MCF 10A (cell line): ENCODE data around the gene KRT10. TPM values are rescaled to one million over a fixed set of nuclear protein-coding genes. Genes with fewer than 3 reads are reported as not detected.

Source experiments
- BruUV-seq: library from RNA; stranded (reverse); fragments of 400-500 nt; replicated peaks from 2 replicates; lab custom pipeline; 2021; lab: Mats Ljungman, UMichigan
- CTCF ChIA-PET: fragments of 300-600 bp; sonication (Branson Sonifier 250); formaldehyde crosslinking; extraction: SDS; loops from one replicate; lab custom pipeline; 2021; ENCODE audit warnings: antibody characterized with exemption, inconsistent platforms; lab: Yijun Ruan, JAX
- POLR2A ChIA-PET: fragments of 300-600, 350-650 bp; sonication (Branson Sonifier 250); formaldehyde crosslinking; extraction: SDS; loops from one replicate; lab custom pipeline; 2020; ENCODE audit warnings: antibody characterized with exemption, inconsistent platforms; lab: Yijun Ruan, JAX
- DNase-seq: peaks from one replicate; pipeline ENCODE4 v3.0.0-alpha.2; 2018; ENCODE audit not compliant: unreplicated experiment
- H3K27ac Mint-ChIP-seq: one replicate; pipeline ENCODE4 v1.8.0; 2022; ENCODE audit warnings: mild to moderate bottlenecking, low read depth, mixed read lengths; ENCODE audit not compliant: unreplicated experiment
- H3K27me3 Mint-ChIP-seq: one replicate; pipeline ENCODE4 v1.8.0; 2022; ENCODE audit warnings: mixed read lengths; ENCODE audit not compliant: insufficient read depth, unreplicated experiment
- H3K36me3 Mint-ChIP-seq: one replicate; pipeline ENCODE4 v1.8.0; 2022; ENCODE audit warnings: mild to moderate bottlenecking, moderate library complexity, mixed read lengths; ENCODE audit not compliant: insufficient read depth, unreplicated experiment
- H3K4me1 Mint-ChIP-seq: one replicate; pipeline ENCODE4 v1.8.0; 2022; ENCODE audit warnings: mixed read lengths; ENCODE audit not compliant: insufficient read depth, unreplicated experiment
- H3K4me3 Mint-ChIP-seq: one replicate; pipeline ENCODE4 v1.8.0; 2022; ENCODE audit warnings: mild to moderate bottlenecking, moderate library complexity, mixed read lengths; ENCODE audit not compliant: unreplicated experiment
- H3K9me3 Mint-ChIP-seq: one replicate; pipeline ENCODE4 v1.8.0; 2022; ENCODE audit warnings: mixed read lengths; ENCODE audit not compliant: unreplicated experiment
- CTCF ChIP-seq: fragments of 200-600 bp; IDR thresholded peaks from one replicate; pipeline ENCODE4 v1.8.0; 2022; ENCODE audit warnings: antibody characterized with exemption, mild to moderate bottlenecking; ENCODE audit not compliant: unreplicated experiment
- intact Hi-C: fragments of 100-400 bp; cut with micrococcal nuclease; formaldehyde crosslinking; loops from 2 replicates; pipeline ENCODE4 v1.14.1; 2022
- total RNA-seq: library from RNA; stranded (reverse); gene quantifications from 2 replicates; pipeline ENCODE4 v1.2.3, GENCODE V29; 2022

Gene KRT10
- total RNA-seq, 1 experiment from 2014 or later, result 95.5 TPM

- CTCF ChIA-PET, result interaction anchor here (0.9 to 1.1 kb wide), 2 partner anchors 830 to 863 kb away, joined by 3 to 4 read pairs; no protein-coding TSS in a partner anchor
- no peak for TF ChIP-seq CTCF
Measured at GRCh38 chr17:40832840-40833239, 10.4 kb upstream of the KRT10 start.

GRCh38 chr17:40830085-40830776 lies 7.8 kb upstream of the KRT10 start:
- Mint-ChIP-seq H3K36me3 (peaks cover 13% of the 10 kb centered on the region), H3K4me1 (peaks cover 41% of the 10 kb centered on the region), H3K9me3 (peaks cover 5% of the 10 kb centered on the region), H3K27me3 (no peaks in the 10 kb centered on the region), H3K27ac (peak overlapping the region; percentile 94), H3K4me3 (no peak overlapping the region)
- CTCF ChIA-PET, result interaction anchor here (1.0 kb wide), 1 partner anchor 838 kb away, joined by 3 read pairs; no protein-coding TSS in a partner anchor
- no peak for TF ChIP-seq CTCF
- no TSS peak for BruUV-seq
- POLR2A ChIA-PET, result interaction anchor here (0.7 to 12.6 kb wide), 9 partner anchors 9 to 824 kb away, joined by 3 to 352 read pairs (median 4); no protein-coding TSS in a partner anchor
- DNase-seq, result no peak
- intact Hi-C loops, result no loop called here

More at GRCh38 chr17:40832840-40833239, 10.4 kb upstream of the KRT10 start:
- DNase-seq, result no peak
- H3K27me3 Mint-ChIP-seq, result no peaks in the 10 kb centered on the region
- H3K27ac Mint-ChIP-seq, result peak overlapping the region; percentile 59
- intact Hi-C loops, result no loop called here
- peaks cover 21% of the 10 kb centered on the region for H3K4me1 Mint-ChIP-seq
- H3K4me3 Mint-ChIP-seq, result no peak overlapping the region
- H3K9me3 Mint-ChIP-seq, result no peaks in the 10 kb centered on the region
- peaks cover 25% of the 10 kb centered on the region for H3K36me3 Mint-ChIP-seq
- POLR2A ChIA-PET, result interaction anchor here (0.6 to 12.6 kb wide), 8 partner anchors 10 to 686 kb away, joined by 3 to 352 read pairs (median 4); partner anchors contain the start of gene KRT15
- no TSS peak for BruUV-seq

GRCh38 chr17:40828454-40829044 lies 6.1 kb upstream of the KRT10 start:
- TSS peak; percentile 73 for BruUV-seq
- CTCF ChIA-PET, result interaction anchor here (0.6 to 1.5 kb wide), 2 partner anchors 8 to 27 kb away, joined by 3 to 4 read pairs; no protein-coding TSS in a partner anchor

More at GRCh38 chr17:40828454-40829044, 6.1 kb upstream of the KRT10 start:
- POLR2A ChIA-PET, result interaction anchor here (0.7 to 12.6 kb wide), 19 partner anchors 8 to 960 kb away, joined by 3 to 352 read pairs (median 4); partner anchors contain the start of genes EIF1, KRT17 and TOP2A
- no peaks in the 10 kb centered on the region for H3K27me3 Mint-ChIP-seq
- H3K9me3 Mint-ChIP-seq, result peaks cover 5% of the 10 kb centered on the region
- intact Hi-C loops, result no loop called here
- DNase-seq, result peak; percentile 55
- peaks cover 6% of the 10 kb centered on the region for H3K36me3 Mint-ChIP-seq
- H3K27ac Mint-ChIP-seq, result peak overlapping the region; percentile 94
- no peak for TF ChIP-seq CTCF
- peaks cover 41% of the 10 kb centered on the region for H3K4me1 Mint-ChIP-seq
- H3K4me3 Mint-ChIP-seq, result peak overlapping the region; percentile 64
